ENCODE results near the gene PGBD2.

DNA sequence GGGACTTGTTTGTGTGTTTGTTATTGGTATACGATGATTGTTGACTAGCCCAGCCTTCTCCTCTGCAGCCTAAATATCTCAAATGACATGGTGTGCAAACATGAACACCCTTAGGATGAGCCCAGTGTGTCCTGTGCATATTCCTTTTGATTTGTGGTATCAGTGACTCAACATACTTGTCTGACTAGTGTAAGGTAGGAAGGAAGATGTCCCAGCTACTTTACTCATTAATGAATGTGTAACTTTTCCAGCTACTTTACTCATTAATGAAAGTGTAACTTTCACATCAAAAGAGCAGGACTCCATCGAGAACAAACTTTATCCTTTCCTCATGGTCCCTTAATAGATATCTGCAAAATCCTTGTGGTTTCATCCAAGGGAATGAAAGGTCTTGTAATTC is 44.4 kb upstream of the PGBD2 start:
- TF ChIP-seq CHD2 (IDR thresholded peaks at IDR 0.05; ENCODE audit: low read length, partially characterized antibody) (no peak), GATA3 (IDR thresholded peaks at IDR 0.05; ENCODE audit: borderline replicate concordance) (no peak), POLR2A (IDR thresholded peaks at IDR 0.05; ENCODE audit: low read length) (no peak), RNF2 (IDR thresholded peaks at IDR 0.05; ENCODE audit: borderline replicate concordance, low read depth) (no peak), KDM1A (IDR thresholded peaks at IDR 0.05; ENCODE audit: low read depth) (no peak), RFX5 (IDR thresholded peaks at IDR 0.05) (no peak), HOXB13 (CRISPR knock-in tag; IDR thresholded peaks at IDR 0.05; ENCODE audit: low read depth) (no peak), JUNB (IDR thresholded peaks at IDR 0.05) (no peak), RCOR1 (IDR thresholded peaks at IDR 0.05; ENCODE audit: low read depth, low read length) (no peak), RARB (CRISPR knock-in tag; IDR thresholded peaks at IDR 0.05) (no peak)
- TF ChIP-seq, protein P1, sequence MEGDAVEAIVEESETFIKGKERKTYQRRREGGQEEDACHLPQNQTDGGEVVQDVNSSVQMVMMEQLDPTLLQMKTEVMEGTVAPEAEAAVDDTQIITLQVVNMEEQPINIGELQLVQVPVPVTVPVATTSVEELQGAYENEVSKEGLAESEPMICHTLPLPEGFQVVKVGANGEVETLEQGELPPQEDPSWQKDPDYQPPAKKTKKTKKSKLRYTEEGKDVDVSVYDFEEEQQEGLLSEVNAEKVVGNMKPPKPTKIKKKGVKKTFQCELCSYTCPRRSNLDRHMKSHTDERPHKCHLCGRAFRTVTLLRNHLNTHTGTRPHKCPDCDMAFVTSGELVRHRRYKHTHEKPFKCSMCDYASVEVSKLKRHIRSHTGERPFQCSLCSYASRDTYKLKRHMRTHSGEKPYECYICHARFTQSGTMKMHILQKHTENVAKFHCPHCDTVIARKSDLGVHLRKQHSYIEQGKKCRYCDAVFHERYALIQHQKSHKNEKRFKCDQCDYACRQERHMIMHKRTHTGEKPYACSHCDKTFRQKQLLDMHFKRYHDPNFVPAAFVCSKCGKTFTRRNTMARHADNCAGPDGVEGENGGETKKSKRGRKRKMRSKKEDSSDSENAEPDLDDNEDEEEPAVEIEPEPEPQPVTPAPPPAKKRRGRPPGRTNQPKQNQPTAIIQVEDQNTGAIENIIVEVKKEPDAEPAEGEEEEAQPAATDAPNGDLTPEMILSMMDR (IDR thresholded peaks at IDR 0.05): no peak
- TF ChIP-seq, protein P2, sequence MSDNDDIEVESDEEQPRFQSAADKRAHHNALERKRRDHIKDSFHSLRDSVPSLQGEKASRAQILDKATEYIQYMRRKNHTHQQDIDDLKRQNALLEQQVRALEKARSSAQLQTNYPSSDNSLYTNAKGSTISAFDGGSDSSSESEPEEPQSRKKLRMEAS (IDR thresholded peaks at IDR 0.05): no peak
- TF ChIP-seq, protein P3, sequence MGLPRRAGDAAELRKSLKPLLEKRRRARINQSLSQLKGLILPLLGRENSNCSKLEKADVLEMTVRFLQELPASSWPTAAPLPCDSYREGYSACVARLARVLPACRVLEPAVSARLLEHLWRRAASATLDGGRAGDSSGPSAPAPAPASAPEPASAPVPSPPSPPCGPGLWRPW (IDR thresholded peaks at IDR 0.05): no peak
- TF ChIP-seq, protein P4, sequence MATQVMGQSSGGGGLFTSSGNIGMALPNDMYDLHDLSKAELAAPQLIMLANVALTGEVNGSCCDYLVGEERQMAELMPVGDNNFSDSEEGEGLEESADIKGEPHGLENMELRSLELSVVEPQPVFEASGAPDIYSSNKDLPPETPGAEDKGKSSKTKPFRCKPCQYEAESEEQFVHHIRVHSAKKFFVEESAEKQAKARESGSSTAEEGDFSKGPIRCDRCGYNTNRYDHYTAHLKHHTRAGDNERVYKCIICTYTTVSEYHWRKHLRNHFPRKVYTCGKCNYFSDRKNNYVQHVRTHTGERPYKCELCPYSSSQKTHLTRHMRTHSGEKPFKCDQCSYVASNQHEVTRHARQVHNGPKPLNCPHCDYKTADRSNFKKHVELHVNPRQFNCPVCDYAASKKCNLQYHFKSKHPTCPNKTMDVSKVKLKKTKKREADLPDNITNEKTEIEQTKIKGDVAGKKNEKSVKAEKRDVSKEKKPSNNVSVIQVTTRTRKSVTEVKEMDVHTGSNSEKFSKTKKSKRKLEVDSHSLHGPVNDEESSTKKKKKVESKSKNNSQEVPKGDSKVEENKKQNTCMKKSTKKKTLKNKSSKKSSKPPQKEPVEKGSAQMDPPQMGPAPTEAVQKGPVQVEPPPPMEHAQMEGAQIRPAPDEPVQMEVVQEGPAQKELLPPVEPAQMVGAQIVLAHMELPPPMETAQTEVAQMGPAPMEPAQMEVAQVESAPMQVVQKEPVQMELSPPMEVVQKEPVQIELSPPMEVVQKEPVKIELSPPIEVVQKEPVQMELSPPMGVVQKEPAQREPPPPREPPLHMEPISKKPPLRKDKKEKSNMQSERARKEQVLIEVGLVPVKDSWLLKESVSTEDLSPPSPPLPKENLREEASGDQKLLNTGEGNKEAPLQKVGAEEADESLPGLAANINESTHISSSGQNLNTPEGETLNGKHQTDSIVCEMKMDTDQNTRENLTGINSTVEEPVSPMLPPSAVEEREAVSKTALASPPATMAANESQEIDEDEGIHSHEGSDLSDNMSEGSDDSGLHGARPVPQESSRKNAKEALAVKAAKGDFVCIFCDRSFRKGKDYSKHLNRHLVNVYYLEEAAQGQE (IDR thresholded peaks at IDR 0.05): no peak

Measured in A549 (cell line).